ENCODE data around the gene MED12L.
"Not testable (repeated sequence)": the region's sequence is repeated elsewhere in the genome, so short reads cannot be mapped to it uniquely, and the experiment has no call there.

Gene MED12L

DNA sequence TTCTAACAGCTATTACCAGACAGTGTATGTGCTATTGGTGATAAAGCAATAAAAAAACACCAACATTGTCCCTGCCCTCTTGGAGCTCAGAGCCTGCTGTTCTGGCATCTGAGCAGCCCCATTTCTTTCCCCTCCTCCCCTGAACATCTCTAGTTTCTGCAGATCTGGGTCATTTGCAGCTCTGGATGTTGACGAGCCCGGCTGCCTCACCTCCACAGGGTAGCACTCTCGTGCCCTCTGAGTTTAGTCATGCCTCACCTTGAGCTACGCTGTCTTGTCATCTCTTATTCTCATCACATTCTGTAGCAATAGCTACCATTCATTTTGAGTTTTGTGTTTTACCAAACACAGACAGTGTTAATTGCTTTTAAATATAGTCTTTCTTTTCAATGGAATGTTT lies 147.5 kb downstream of the MED12L start:
- Mint-ChIP-seq H3K4me1 (ENCODE audit: low read depth) (peaks cover 28% of the 10 kb centered on the region), H3K27me3 (no peaks in the 10 kb centered on the region), H3K27ac (no peak overlapping the region), H3K9me3 (no peaks in the 10 kb centered on the region), H3K4me3 (no peak overlapping the region), H3K36me3 (ENCODE audit: low read depth) (no peaks in the 10 kb centered on the region)
- no peak for DNase-seq

- peaks cover 19% of the 10 kb centered on the region for H3K4me1 Mint-ChIP-seq (ENCODE audit: low read depth)
- H3K4me3 Mint-ChIP-seq: no peak overlapping the region
- no peak for DNase-seq
- no peaks in the 10 kb centered on the region for H3K27me3 Mint-ChIP-seq
- H3K9me3 Mint-ChIP-seq: no peaks in the 10 kb centered on the region
- H3K27ac Mint-ChIP-seq: no peak overlapping the region
- H3K36me3 Mint-ChIP-seq (ENCODE audit: low read depth): no peaks in the 10 kb centered on the region
These were observed 149.4 kb downstream of the MED12L start for GRCh38 chr3:151234825-151235224.

- no peaks in the 10 kb centered on the region for H3K9me3 Mint-ChIP-seq
- H3K27me3 Mint-ChIP-seq: no peaks in the 10 kb centered on the region
- H3K4me1 Mint-ChIP-seq (ENCODE audit: low read depth): peaks cover 6% of the 10 kb centered on the region
- DNase-seq: no peak
- no peak overlapping the region for H3K27ac Mint-ChIP-seq
- H3K36me3 Mint-ChIP-seq (ENCODE audit: low read depth): no peaks in the 10 kb centered on the region
- H3K4me3 Mint-ChIP-seq: no peak overlapping the region
These were observed 150.9 kb downstream of the MED12L start for GRCh38 chr3:151236316-151236715.

DNA sequence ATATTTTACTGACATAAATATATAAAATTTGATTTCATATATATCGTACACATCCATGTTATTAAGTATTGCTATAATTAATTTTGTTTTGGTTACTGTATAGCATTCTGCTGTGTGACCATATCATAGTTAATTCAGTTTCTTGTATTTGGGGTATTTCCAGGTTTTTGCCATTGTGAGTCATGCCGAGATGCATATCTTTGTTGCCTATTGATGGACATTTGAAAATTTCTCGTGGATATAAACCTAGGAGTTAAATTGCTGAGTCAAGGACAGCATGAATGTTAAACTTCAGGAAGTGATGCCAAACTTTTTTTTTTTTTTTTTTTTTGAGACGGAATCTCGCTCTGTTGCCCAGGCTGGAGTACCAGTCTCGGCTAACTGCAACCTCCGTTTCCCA lies 151.3 kb downstream of the MED12L start:
- H3K4me1 Mint-ChIP-seq (ENCODE audit: low read depth): peaks cover 2% of the 10 kb centered on the region
- no peaks in the 10 kb centered on the region for H3K27me3 Mint-ChIP-seq
- no peaks in the 10 kb centered on the region for H3K9me3 Mint-ChIP-seq
- no peak overlapping the region for H3K4me3 Mint-ChIP-seq
- no peak overlapping the region for H3K27ac Mint-ChIP-seq
- DNase-seq: no peak
- no peaks in the 10 kb centered on the region for H3K36me3 Mint-ChIP-seq (ENCODE audit: low read depth)

DNA sequence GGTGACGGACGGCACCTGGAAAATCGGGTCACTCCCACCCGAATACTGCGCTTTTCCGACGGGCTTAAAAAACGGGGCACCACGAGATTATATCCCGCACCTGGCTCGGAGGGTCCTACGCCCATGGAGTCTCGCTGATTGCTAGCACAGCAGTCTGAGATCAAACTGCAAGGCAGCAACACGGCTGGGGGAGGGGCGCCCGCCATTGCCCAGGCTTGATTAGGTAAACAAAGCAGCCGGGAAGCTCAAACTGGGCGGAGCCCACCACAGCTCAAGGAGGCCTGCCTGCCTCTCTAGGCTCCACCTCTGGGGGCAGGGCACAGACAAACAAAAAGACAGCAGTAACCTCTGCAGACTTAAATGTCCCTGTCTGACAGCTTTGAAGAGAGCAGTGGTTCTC lies 156.5 kb downstream of the MED12L start:
- not testable (repeated sequence) for H3K36me3 Mint-ChIP-seq (ENCODE audit: low read depth); H3K27me3 Mint-ChIP-seq; H3K9me3 Mint-ChIP-seq; H3K4me1 Mint-ChIP-seq (ENCODE audit: low read depth); H3K27ac Mint-ChIP-seq; DNase-seq; H3K4me3 Mint-ChIP-seq

DNA sequence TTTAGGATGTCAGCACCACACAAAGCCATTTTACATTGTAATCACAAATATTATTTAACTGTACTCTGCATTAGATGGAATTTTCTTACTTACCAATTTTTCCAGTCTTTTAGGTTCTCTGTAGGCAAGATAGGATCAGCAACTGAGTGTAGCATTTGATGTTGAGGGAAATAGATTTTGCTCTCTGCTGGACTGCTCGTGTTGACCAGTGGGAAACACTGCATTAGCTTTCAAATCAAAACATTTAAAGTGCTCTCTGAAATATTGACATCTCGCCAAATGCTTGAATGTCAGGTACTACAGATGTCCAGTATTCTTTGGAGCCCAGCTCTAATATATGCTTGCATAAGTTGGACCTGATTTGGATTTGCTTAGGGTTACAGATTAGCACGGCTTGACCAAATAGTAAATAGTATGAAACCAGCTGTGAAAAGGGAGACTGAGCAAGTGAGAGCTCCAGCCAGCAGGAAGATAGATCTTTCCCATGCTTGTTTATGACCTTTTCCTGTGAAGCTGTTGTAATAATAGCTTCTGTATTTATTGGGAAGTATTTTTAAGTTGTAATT lies 163.4 kb downstream of the MED12L start:
- H3K27ac Mint-ChIP-seq: no peak overlapping the region
- H3K4me3 Mint-ChIP-seq: no peak overlapping the region
- no peak for DNase-seq
- no peaks in the 10 kb centered on the region for H3K9me3 Mint-ChIP-seq
- no peaks in the 10 kb centered on the region for H3K36me3 Mint-ChIP-seq (ENCODE audit: low read depth)
- H3K4me1 Mint-ChIP-seq (ENCODE audit: low read depth): no peaks in the 10 kb centered on the region
- H3K27me3 Mint-ChIP-seq: no peaks in the 10 kb centered on the region

DNA sequence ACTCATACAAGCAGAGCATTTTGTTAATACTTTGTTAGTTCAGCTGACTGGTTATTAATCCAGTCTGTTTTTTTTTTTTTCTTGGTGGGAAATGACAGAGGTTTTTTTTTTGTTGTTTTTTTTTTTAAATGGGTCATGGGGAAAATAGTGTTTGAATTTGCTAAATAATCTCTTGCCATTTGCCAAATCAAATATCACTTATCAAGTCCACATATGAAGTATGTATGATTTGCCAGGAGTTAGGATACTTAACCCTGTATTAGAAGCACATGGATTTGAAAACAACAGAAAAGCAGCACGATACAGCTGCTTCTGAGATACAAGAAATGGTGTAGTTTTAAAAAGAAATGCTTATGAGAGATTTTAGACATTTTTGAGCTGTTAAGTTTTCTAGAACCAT lies 171.3 kb downstream of the MED12L start:
- H3K4me1 Mint-ChIP-seq (ENCODE audit: low read depth): no peaks in the 10 kb centered on the region
- no peaks in the 10 kb centered on the region for H3K9me3 Mint-ChIP-seq
- no peaks in the 10 kb centered on the region for H3K36me3 Mint-ChIP-seq (ENCODE audit: low read depth)
- no peak overlapping the region for H3K4me3 Mint-ChIP-seq
- H3K27ac Mint-ChIP-seq: no peak overlapping the region
- no peak for DNase-seq
- peaks cover 3% of the 10 kb centered on the region for H3K27me3 Mint-ChIP-seq

GRCh38 chr3:151259664-151260063 lies 174.2 kb downstream of the MED12L start:
- no peak for DNase-seq
- H3K4me3 Mint-ChIP-seq: no peak overlapping the region
- H3K27ac Mint-ChIP-seq: no peak overlapping the region
- no peaks in the 10 kb centered on the region for H3K4me1 Mint-ChIP-seq (ENCODE audit: low read depth)
- peaks cover 3% of the 10 kb centered on the region for H3K27me3 Mint-ChIP-seq
- H3K36me3 Mint-ChIP-seq (ENCODE audit: low read depth): no peaks in the 10 kb centered on the region
- H3K9me3 Mint-ChIP-seq: no peaks in the 10 kb centered on the region

DNA sequence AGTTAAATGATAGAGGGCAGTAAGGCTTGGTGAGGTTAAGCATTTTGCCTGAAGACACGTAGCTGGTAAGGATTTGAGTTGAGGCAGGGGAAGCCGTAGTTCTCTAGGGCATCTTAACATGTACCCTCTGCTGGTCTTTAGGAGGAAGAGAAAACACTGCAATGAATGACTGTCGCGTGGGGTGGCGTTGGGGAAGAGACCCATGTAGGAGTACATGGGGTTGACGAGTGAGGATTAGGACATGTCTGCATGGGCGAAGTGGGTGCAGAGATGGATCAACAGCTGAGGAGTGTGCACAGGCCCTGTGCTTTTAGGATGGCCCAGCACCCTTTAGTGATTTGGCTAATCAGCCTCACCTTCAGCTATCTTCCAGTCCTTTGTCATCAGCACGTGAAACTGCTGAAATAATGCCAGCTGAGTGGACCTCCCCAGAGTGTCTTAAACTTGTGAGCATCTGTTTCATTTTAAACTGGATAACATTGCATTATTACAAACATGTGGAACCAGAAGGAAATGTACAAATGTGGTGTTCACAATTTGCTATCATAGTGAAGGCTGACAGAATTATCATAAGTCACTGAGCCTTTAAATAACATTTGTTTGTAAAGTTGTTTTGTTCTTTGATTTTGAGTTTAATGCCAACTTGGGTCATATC lies 177.5 kb downstream of the MED12L start:
- H3K4me1 Mint-ChIP-seq (ENCODE audit: low read depth): peaks cover 2% of the 10 kb centered on the region
- no peaks in the 10 kb centered on the region for H3K36me3 Mint-ChIP-seq (ENCODE audit: low read depth)
- peaks cover 3% of the 10 kb centered on the region for H3K27me3 Mint-ChIP-seq
- no peak overlapping the region for H3K4me3 Mint-ChIP-seq
- DNase-seq: no peak
- no peaks in the 10 kb centered on the region for H3K9me3 Mint-ChIP-seq
- H3K27ac Mint-ChIP-seq: no peak overlapping the region

GRCh38 chr3:151264605-151265004 lies 179.1 kb downstream of the MED12L start:
- Mint-ChIP-seq H3K4me1 (ENCODE audit: low read depth) (peaks cover 16% of the 10 kb centered on the region), H3K36me3 (ENCODE audit: low read depth) (no peaks in the 10 kb centered on the region), H3K27me3 (peaks cover 3% of the 10 kb centered on the region), H3K9me3 (no peaks in the 10 kb centered on the region), H3K4me3 (no peak overlapping the region), H3K27ac (no peak overlapping the region)
- DNase-seq: no peak

DNA sequence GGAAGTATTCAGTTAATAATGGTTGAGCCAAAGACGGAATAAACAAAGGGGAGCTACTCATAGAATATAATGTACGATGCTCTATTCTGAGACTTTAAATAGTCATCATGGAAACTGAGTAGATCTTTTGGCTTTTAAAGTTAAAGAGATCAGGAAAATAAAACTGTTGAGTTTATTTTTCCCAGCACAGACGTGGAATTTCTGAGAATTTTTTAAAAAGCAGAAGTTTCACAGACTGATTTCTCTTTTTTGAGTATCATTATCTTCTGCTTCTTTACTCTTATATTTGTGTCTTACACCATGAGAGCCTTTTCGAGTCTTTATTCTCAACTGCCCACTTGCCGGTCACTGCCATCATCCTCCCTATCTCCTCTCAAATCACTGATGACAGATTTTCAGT lies 179.7 kb downstream of the MED12L start:
- Mint-ChIP-seq H3K27me3 (no peaks in the 10 kb centered on the region), H3K4me1 (ENCODE audit: low read depth) (peaks cover 20% of the 10 kb centered on the region)

DNA sequence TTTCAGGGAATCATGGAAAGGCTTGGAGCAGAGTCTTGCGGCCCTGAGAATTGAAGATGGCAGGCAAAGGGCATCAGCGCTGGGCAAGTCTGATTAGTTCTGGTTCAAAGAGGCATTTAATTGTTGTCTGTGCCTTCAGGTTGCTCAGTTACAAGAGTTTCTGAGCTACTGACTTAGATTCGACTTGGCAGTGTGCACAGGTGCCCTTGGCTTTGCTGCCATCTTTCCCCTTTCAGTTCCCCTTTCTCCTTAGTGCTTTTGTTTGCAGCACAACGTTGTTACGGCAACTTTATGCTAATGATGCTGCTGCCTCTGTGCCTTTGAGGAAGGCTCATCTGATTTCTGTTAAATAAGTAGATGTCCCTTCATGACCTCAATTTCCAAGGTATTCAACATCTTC lies 180.4 kb downstream of the MED12L start:
- no peak overlapping the region for H3K27ac Mint-ChIP-seq
- no peaks in the 10 kb centered on the region for H3K9me3 Mint-ChIP-seq
- H3K4me1 Mint-ChIP-seq (ENCODE audit: low read depth): peaks cover 24% of the 10 kb centered on the region
- H3K4me3 Mint-ChIP-seq: no peak overlapping the region
- DNase-seq: no peak
- no peaks in the 10 kb centered on the region for H3K36me3 Mint-ChIP-seq (ENCODE audit: low read depth)
- H3K27me3 Mint-ChIP-seq: no peaks in the 10 kb centered on the region

More for the DNA sequence above, 179.7 kb downstream of the MED12L start:
- no peak for DNase-seq
- H3K36me3 Mint-ChIP-seq (ENCODE audit: low read depth): no peaks in the 10 kb centered on the region
- no peaks in the 10 kb centered on the region for H3K9me3 Mint-ChIP-seq
- no peak overlapping the region for H3K4me3 Mint-ChIP-seq
- no peak overlapping the region for H3K27ac Mint-ChIP-seq

DNA sequence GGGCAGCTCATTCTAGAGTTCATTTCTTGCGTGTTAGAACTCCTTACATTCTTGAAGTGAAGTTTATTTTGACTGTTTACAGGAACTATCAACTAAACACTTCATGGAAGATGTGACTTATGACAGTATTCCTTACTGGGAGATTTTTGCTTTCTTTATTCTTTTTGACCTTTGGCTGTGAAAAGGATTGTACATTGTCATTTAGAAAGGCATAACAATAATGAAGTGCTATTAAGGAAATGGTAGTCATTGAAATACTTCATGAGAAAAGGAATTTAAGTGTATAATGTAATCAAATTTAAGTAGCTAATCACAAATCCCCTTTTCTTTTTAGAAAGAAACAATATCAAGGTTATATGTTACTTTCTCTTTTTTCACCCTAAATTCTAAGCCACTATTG lies 181.6 kb downstream of the MED12L start:
- DNase-seq: no peak
- Mint-ChIP-seq H3K4me3 (no peak overlapping the region), H3K4me1 (ENCODE audit: low read depth) (peaks cover 24% of the 10 kb centered on the region), H3K9me3 (no peaks in the 10 kb centered on the region), H3K27me3 (no peaks in the 10 kb centered on the region), H3K27ac (no peak overlapping the region), H3K36me3 (ENCODE audit: low read depth) (no peaks in the 10 kb centered on the region)

DNA sequence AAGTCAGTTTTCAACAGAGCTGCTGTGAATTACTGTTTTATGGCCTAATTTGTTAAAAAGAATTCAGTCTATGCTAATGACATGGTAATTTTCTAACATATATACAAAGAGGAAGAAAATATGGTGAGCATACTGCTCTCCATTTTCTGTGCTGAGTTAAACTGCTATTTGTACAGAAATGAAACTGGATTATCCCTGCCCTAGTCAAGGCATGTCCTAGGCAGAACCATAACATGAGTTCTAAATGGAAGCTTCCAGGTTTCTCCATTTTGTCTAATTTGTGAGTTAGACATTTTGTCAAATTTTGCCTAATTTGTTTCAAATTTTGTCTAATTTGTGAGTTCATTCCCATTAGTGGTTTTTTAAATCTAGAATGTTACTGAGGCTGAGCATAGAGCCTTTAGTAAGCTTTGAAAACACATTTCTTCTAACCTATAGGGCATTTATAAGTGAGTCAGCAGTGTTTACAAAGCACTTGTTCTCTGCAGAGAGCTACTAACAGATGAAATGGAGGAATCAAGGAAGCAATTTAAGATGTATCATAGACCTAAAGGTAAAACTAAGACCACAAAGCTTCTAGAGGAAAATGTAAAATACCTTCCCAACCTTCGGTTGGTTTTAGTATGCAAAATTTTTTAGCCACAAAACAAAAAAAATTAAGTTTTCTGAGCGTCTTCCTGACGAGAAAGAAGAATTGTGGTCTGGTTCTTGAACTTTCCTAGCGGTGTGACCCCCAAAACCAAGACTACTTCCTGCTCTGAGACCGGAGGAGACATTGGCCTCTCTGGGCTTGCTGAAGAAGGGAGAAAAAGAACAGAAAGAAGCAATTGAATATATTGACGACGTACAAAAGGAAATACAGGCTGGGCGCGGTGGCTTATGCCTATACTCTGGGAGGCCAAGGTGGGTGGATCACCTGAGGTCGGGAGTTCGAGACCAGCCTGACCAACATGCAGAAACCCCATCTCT lies 183.1 kb downstream of the MED12L start:
- Mint-ChIP-seq H3K27me3 (no peaks in the 10 kb centered on the region), H3K27ac (peak overlapping the region; percentile 82), H3K4me1 (ENCODE audit: low read depth) (peaks cover 25% of the 10 kb centered on the region), H3K36me3 (ENCODE audit: low read depth) (no peaks in the 10 kb centered on the region), H3K9me3 (no peaks in the 10 kb centered on the region), H3K4me3 (peak overlapping the region; percentile 26)
- peak; percentile 42 for DNase-seq

GRCh38 chr3:151269631-151270030 lies 184.2 kb downstream of the MED12L start:
- no peak for DNase-seq
- Mint-ChIP-seq H3K4me3 (no peak overlapping the region), H3K4me1 (ENCODE audit: low read depth) (peaks cover 29% of the 10 kb centered on the region), H3K27me3 (no peaks in the 10 kb centered on the region), H3K27ac (no peak overlapping the region), H3K36me3 (ENCODE audit: low read depth) (no peaks in the 10 kb centered on the region), H3K9me3 (no peaks in the 10 kb centered on the region)
